Thyroid gland (tissue), 4 donors: ENCODE data around the gene EVI5L. TPM values are rescaled to one million over a fixed set of nuclear protein-coding genes. Genes with fewer than 3 reads are reported as not detected.

Experiments
- DNase-seq, 2 donors: peaks; one replicate each; pipeline ENCODE4 v3.0.0-alpha.2; 2019
- H3K27ac ChIP-seq, 3 donors: fragments of 200-600 bp; sonication (generic); 1 replicate in 2 of 3; 2 replicates in 1 of 3; pipeline ENCODE4 v1.5.1; 2016 to 2019; ENCODE audit warnings: mild to moderate bottlenecking in 1 of 3, moderate library complexity in 1 of 3
- H3K27me3 ChIP-seq: fragments of 200-600 bp; sonication (generic); one replicate; pipeline ENCODE4 v1.5.1; 2019
- H3K36me3 ChIP-seq, 2 donors: fragments of 200-600 bp; sonication (generic); one replicate each; pipeline ENCODE4 v1.5.1; 2016 to 2019
- H3K4me1 ChIP-seq, 2 donors: fragments of 200-600 bp; sonication (generic); one replicate each; pipeline ENCODE4 v1.5.1; 2017 to 2019
- H3K4me3 ChIP-seq, 3 donors: fragments of 200-600 bp; sonication (generic); replicated peaks in 1 of 3; 1 replicate in 2 of 3; 2 replicates in 1 of 3; pipeline ENCODE4 v1.5.1; 2016; ENCODE audit warnings: mild to moderate bottlenecking in 1 of 3
- H3K9me3 ChIP-seq: fragments of 200-600 bp; sonication (generic); one replicate; pipeline ENCODE4 v1.5.1; 2017
- POLR2A ChIP-seq, 2 donors: fragments of 450-650 bp; IDR thresholded peaks; one replicate each; pipeline ENCODE4 v1.6.1; 2017; ENCODE audit warnings: antibody characterized with exemption in 2 of 2, mild to moderate bottlenecking in 2 of 2, moderate library complexity in 1 of 2
- WGBS, 2 donors: methylation state at CpG; one replicate each; pipeline ENCODE4 v1.1.5; 2017; 5-methylcytosine and 5-hydroxymethylcytosine counted together
- intact Hi-C: fragments of 100-400 bp; cut with DNase I; formaldehyde crosslinking; loops from one replicate; pipeline ENCODE4 v1.15.1; 2023
- total RNA-seq, 4 donors: library from RNA; depleted of rRNA; stranded (reverse); fragments of >200 nt; gene quantifications; one replicate each; pipeline ENCODE4 v1.2.3, GENCODE V29; 2016
- TF ChIP-seq, protein P1 (sequence below), 6 experiments: fragments of 200-600 bp in 3 of 6; fragments of 450-650 bp in 3 of 6; sonication (generic) in 3 of 6; IDR thresholded peaks; one replicate each; pipeline ENCODE4 v1.5.1; 2016 to 2019; ENCODE audit warnings: antibody characterized with exemption in 6 of 6, mild to moderate bottlenecking in 2 of 6, inconsistent platforms in 1 of 6, moderate library complexity in 1 of 6

EVI5L gene
- total RNA-seq, 4 donors from 2014 or later = 9.8 to 29.3 (median 21.8) TPM

DNA sequence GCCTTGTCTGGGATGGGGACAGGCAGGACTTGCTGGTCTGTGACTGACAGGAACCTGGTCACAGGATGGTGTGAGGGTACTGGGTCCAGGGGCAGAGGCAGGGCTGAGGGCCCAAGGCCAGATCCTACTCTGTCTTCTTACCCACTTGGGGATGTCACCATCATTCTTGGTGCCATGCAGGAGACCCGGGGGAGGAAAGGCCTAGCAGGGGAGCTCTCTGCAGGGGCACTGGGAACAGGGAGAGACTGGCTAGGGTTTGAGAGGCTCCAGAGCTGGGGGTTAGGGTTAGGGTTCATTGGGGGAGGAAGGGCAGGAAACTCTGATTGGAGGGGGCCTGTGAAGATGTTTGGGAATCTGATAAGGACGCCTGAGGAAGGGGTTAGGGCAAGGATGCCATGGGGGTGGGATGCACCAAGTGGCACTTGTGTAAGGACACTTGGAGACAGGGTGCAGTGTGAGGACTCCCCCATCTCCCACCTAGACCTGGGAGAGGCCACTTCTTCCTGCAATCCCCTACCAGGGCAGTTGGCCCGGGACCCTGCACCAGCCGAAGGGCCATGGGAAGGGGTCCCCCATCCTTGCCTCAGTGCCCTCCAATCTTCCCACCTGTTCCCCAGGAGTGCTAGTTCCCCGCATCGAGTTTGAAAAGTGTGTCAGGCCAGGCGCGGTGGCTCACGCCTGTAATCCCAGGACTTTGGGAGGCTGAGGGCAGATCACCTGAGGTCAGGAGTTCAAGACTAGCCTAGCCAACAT is 37.2 kb downstream of the EVI5L start:
- no peak for DNase-seq
- no peaks in the 10 kb centered on the region for H3K36me3 ChIP-seq
- no peak overlapping the region for H3K4me3 ChIP-seq
- no peaks in the 10 kb centered on the region for H3K27me3 ChIP-seq
- 86 to 89% methylated on average over 5 to 9 of the region's 9 CpGs for WGBS, 2 donors
- H3K4me1 ChIP-seq = peaks cover 9 to 21% of the 10 kb centered on the region in 2 donors
- no peaks in the 10 kb centered on the region for H3K9me3 ChIP-seq
- intact Hi-C loops = no loop called here
- H3K27ac ChIP-seq = no peak overlapping the region
- TF ChIP-seq, protein P1, sequence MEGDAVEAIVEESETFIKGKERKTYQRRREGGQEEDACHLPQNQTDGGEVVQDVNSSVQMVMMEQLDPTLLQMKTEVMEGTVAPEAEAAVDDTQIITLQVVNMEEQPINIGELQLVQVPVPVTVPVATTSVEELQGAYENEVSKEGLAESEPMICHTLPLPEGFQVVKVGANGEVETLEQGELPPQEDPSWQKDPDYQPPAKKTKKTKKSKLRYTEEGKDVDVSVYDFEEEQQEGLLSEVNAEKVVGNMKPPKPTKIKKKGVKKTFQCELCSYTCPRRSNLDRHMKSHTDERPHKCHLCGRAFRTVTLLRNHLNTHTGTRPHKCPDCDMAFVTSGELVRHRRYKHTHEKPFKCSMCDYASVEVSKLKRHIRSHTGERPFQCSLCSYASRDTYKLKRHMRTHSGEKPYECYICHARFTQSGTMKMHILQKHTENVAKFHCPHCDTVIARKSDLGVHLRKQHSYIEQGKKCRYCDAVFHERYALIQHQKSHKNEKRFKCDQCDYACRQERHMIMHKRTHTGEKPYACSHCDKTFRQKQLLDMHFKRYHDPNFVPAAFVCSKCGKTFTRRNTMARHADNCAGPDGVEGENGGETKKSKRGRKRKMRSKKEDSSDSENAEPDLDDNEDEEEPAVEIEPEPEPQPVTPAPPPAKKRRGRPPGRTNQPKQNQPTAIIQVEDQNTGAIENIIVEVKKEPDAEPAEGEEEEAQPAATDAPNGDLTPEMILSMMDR (IDR thresholded peaks at IDR 0.05) = no peak

DNA sequence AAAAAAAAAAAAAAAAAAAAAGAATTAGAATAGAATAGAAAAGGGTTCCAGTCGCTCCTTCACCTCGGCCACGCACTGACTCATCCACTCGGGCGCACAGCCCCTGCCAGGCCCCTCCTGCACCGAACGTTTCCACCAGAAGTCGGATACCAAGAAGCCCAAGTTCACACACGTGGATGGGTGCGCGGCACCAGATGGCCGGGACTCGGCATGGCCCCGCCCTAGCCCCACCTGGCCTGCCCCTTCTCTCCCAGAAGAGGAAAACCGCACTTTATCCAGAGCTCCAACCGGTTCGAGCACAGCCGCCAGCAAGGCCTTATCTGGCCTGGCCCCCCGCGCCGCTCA is 38.3 kb downstream of the EVI5L start:
- Histone ChIP-seq H3K4me1 (peaks cover 7 to 18% of the 10 kb centered on the region in 2 donors), H3K27me3 (no peaks in the 10 kb centered on the region), H3K27ac (no peak overlapping the region), H3K4me3 (peak overlapping the region in 1 of 3 donors; percentile 28), H3K36me3 (no peaks in the 10 kb centered on the region), H3K9me3 (no peaks in the 10 kb centered on the region)
- no peak for DNase-seq
- 23 to 47% methylated on average over 15 to 21 of the region's 21 CpGs for WGBS, 2 donors
- TF ChIP-seq POLR2A (IDR thresholded peaks at IDR 0.05) = no peak
- TF ChIP-seq, protein P1 (IDR thresholded peaks at IDR 0.05) = no peak
- intact Hi-C loops = no loop called here

GRCh38 chr19:7868671-7869452 is 38.8 kb downstream of the EVI5L start:
- peak; percentile 79 to 82 for DNase-seq
- no peaks in the 10 kb centered on the region for H3K36me3 ChIP-seq
- H3K4me3 ChIP-seq = peak overlapping the region in 1 of 3 donors; percentile 28
- TF ChIP-seq, protein P1 (IDR thresholded peaks at IDR 0.05) = peak in 5 of 6 experiments; percentile 57 to 94 (median 86)
- TF ChIP-seq POLR2A (IDR thresholded peaks at IDR 0.05) = no peak
- WGBS, 2 donors = 6 to 12% methylated on average over 23 to 27 of the region's 67 CpGs
- H3K27me3 ChIP-seq = no peaks in the 10 kb centered on the region
- peak overlapping the region in 1 of 3 donors; percentile 49 for H3K27ac ChIP-seq
- H3K9me3 ChIP-seq = no peaks in the 10 kb centered on the region
- peaks cover 11 to 22% of the 10 kb centered on the region in 2 donors for H3K4me1 ChIP-seq
- intact Hi-C loops = no loop called here

DNA sequence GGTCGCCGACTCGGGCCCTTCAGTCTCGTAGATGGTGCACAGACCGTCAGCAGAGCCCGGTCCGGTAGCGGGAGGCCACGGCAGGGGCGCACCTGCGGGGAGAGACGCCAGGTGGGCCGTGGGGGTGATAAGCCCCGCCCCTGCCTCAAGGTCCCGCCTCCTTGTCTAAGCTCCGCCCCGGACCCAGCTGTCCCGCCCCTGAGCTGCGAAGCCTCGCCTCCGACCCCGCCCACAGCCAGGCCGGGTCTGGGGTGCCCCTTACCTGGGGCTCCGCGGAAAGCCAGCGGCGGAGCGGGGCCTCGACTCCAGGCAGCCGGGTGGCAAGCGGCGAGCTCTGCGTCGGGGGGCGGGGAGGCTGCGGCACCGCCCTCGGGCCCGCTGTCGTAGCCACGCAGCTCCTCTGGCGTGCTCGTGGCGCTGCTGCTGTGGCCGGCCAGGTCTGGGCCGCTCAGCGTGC is 39.5 kb downstream of the EVI5L start:
- DNase-seq = peak; percentile 51
- intact Hi-C loops = no loop called here
- peaks cover 13 to 26% of the 10 kb centered on the region in 2 donors for H3K4me1 ChIP-seq
- no peaks in the 10 kb centered on the region for H3K9me3 ChIP-seq
- TF ChIP-seq, protein P1 (IDR thresholded peaks at IDR 0.05) = peak in 2 of 6 experiments; percentile 6 to 26
- TF ChIP-seq POLR2A (IDR thresholded peaks at IDR 0.05) = no peak
- no peaks in the 10 kb centered on the region for H3K27me3 ChIP-seq
- no peaks in the 10 kb centered on the region for H3K36me3 ChIP-seq
- H3K27ac ChIP-seq = peak overlapping the region in 1 of 3 donors; percentile 49
- WGBS, 2 donors = 0% methylated on average over 1 to 3 of the region's 47 CpGs
- peak overlapping the region in 1 of 3 donors; percentile 28 for H3K4me3 ChIP-seq
